RPMI8226 (cell line): ENCODE measurements around the gene SIPA1.
"Not testable (repeated sequence)": the region's sequence is repeated elsewhere in the genome, so short reads cannot be mapped to it uniquely, and the experiment has no call there.

Experiments used
- DNase-seq: peaks from one replicate; pipeline ENCODE4 v3.0.0-alpha.2; 2015

Gene SIPA1

GRCh38 chr11:65623852-65624616 lies 13.9 kb upstream of the SIPA1 start:
- DNase-seq = no peak

GRCh38 chr11:65624931-65625627 lies 12.8 kb upstream of the SIPA1 start:
- no peak for DNase-seq

- peak; percentile 52 for DNase-seq
Measured at GRCh38 chr11:65625628-65626342, 12.1 kb upstream of the SIPA1 start.

GRCh38 chr11:65627202-65627601 lies 10.7 kb upstream of the SIPA1 start:
- no peak for DNase-seq

GRCh38 chr11:65629579-65629978 lies 8.3 kb upstream of the SIPA1 start:
- DNase-seq = no peak

GRCh38 chr11:65630215-65630614 lies 7.7 kb upstream of the SIPA1 start:
- no peak for DNase-seq

- no peak for DNase-seq
Measured at GRCh38 chr11:65633390-65634108, 4.4 kb upstream of the SIPA1 start.

GRCh38 chr11:65634109-65634436 lies 3.8 kb upstream of the SIPA1 start:
- no peak for DNase-seq

- no peak for DNase-seq
Measured at GRCh38 chr11:65634440-65634839, 3.5 kb upstream of the SIPA1 start.

GRCh38 chr11:65634905-65635731 lies 2.8 kb upstream of the SIPA1 start:
- no peak for DNase-seq

GRCh38 chr11:65636108-65637031 lies 1.5 kb upstream of the SIPA1 start:
- no peak for DNase-seq

- DNase-seq = no peak
Measured at GRCh38 chr11:65637032-65637557, 806 bp upstream of the SIPA1 start.

GRCh38 chr11:65639228-65639597 lies 1.3 kb downstream of the SIPA1 start:
- not testable (repeated sequence) for DNase-seq

- DNase-seq = no peak
Measured at GRCh38 chr11:65639623-65640482, 2.0 kb downstream of the SIPA1 start.

GRCh38 chr11:65640483-65641296 lies 2.8 kb downstream of the SIPA1 start:
- DNase-seq = no peak

GRCh38 chr11:65641297-65642013 lies 3.6 kb downstream of the SIPA1 start:
- no peak for DNase-seq

- no peak for DNase-seq
Measured at GRCh38 chr11:65642014-65642671, 4.2 kb downstream of the SIPA1 start.

GRCh38 chr11:65643971-65644370 lies 6.1 kb downstream of the SIPA1 start:
- DNase-seq = peak; percentile 27
